MCF 10A (cell line): ENCODE results near the gene MRPL38. TPM values are rescaled to one million over a fixed set of nuclear protein-coding genes. Genes with fewer than 3 reads are reported as not detected.
A peak's percentile ranks its signal among the peaks of the same experiment; 100 is the strongest.

Source experiments
- BruUV-seq: library from RNA; stranded (reverse); fragments of 400-500 nt; replicated peaks from 2 replicates; lab custom pipeline; 2021; lab: Mats Ljungman, UMichigan
- CTCF ChIA-PET: fragments of 300-600 bp; sonication (Branson Sonifier 250); formaldehyde crosslinking; extraction: SDS; loops from one replicate; lab custom pipeline; 2021; ENCODE audit warnings: antibody characterized with exemption, inconsistent platforms; lab: Yijun Ruan, JAX
- POLR2A ChIA-PET: fragments of 300-600, 350-650 bp; sonication (Branson Sonifier 250); formaldehyde crosslinking; extraction: SDS; loops from one replicate; lab custom pipeline; 2020; ENCODE audit warnings: antibody characterized with exemption, inconsistent platforms; lab: Yijun Ruan, JAX
- DNase-seq: peaks from one replicate; pipeline ENCODE4 v3.0.0-alpha.2; 2018; ENCODE audit not compliant: unreplicated experiment
- H3K27ac Mint-ChIP-seq: one replicate; pipeline ENCODE4 v1.8.0; 2022; ENCODE audit warnings: mild to moderate bottlenecking, low read depth, mixed read lengths; ENCODE audit not compliant: unreplicated experiment
- H3K27me3 Mint-ChIP-seq: one replicate; pipeline ENCODE4 v1.8.0; 2022; ENCODE audit warnings: mixed read lengths; ENCODE audit not compliant: insufficient read depth, unreplicated experiment
- H3K36me3 Mint-ChIP-seq: one replicate; pipeline ENCODE4 v1.8.0; 2022; ENCODE audit warnings: mild to moderate bottlenecking, moderate library complexity, mixed read lengths; ENCODE audit not compliant: insufficient read depth, unreplicated experiment
- H3K4me1 Mint-ChIP-seq: one replicate; pipeline ENCODE4 v1.8.0; 2022; ENCODE audit warnings: mixed read lengths; ENCODE audit not compliant: insufficient read depth, unreplicated experiment
- H3K4me3 Mint-ChIP-seq: one replicate; pipeline ENCODE4 v1.8.0; 2022; ENCODE audit warnings: mild to moderate bottlenecking, moderate library complexity, mixed read lengths; ENCODE audit not compliant: unreplicated experiment
- H3K9me3 Mint-ChIP-seq: one replicate; pipeline ENCODE4 v1.8.0; 2022; ENCODE audit warnings: mixed read lengths; ENCODE audit not compliant: unreplicated experiment
- CTCF ChIP-seq: fragments of 200-600 bp; IDR thresholded peaks from one replicate; pipeline ENCODE4 v1.8.0; 2022; ENCODE audit warnings: antibody characterized with exemption, mild to moderate bottlenecking; ENCODE audit not compliant: unreplicated experiment
- intact Hi-C: fragments of 100-400 bp; cut with micrococcal nuclease; formaldehyde crosslinking; loops from 2 replicates; pipeline ENCODE4 v1.14.1; 2022
- total RNA-seq: library from RNA; stranded (reverse); gene quantifications from 2 replicates; pipeline ENCODE4 v1.2.3, GENCODE V29; 2022

Gene MRPL38
- total RNA-seq, 1 experiment from 2014 or later = 111 TPM

DNA sequence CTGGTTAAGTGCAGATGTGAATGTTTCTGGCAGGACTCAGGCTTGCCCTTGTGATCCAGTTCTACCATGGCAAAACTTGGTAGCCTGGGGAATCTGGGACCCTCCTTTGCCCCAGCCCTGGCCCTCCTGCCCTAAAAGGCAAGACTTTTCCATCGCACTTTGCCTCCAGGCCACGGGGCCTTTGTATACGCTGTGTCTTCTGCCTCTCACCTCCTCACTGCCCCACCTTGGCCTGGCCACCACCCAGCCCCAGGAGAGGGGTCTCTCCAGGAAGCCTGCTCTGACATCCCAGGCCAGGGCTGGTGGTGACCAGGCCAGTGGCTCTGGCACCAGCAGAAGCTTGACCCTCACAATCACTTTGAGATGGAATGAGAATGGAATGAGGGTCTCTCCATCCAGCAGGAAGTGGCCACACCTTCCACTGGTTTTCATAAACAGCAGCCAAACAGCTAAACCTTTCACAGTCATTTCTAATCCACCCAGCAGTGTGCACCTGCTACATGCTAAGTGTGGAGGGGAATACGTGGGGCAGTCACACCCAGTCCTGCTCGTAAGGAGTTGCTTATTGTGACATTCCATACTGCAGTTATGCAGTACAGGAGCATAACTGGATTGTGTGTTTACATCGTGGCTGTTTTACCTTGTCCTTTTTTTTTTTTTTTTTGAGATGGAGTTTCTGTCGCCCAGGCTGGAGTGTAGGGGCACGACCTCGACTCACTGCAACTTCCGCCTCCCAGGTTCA is 1.6 kb upstream of the MRPL38 start:
- peak overlapping the region; percentile 21 for H3K4me3 Mint-ChIP-seq
- ChIA-PET CTCF (interaction anchor here (0.6 to 2.3 kb wide), 14 partner anchors 16 to 309 kb away, joined by 3 to 14 read pairs (median 4); partner anchors contain the start of genes ACOX1, CDK3, RECQL5 and SAP30BP), POLR2A (interaction anchor here (0.5 to 4.6 kb wide), 18 partner anchors 10 to 358 kb away, joined by 3 to 34 read pairs (median 5); partner anchors contain the start of genes FBF1, GALK1, SRP68 and TRIM47)
- H3K36me3 Mint-ChIP-seq = peaks cover 8% of the 10 kb centered on the region
- no peak overlapping the region for H3K27ac Mint-ChIP-seq
- H3K4me1 Mint-ChIP-seq = peaks cover 22% of the 10 kb centered on the region
- TF ChIP-seq CTCF = no peak
- no peak for DNase-seq
- BruUV-seq = no TSS peak
- intact Hi-C loops = loop anchor here (5.0 kb wide), 1 partner anchor 276 kb away; no protein-coding TSS in a partner anchor
- no peaks in the 10 kb centered on the region for H3K27me3 Mint-ChIP-seq
- H3K9me3 Mint-ChIP-seq = no peaks in the 10 kb centered on the region

GRCh38 chr17:75902406-75902805 is 2.3 kb downstream of the MRPL38 start:
- intact Hi-C loops = no loop called here
- CTCF ChIA-PET = interaction anchor here (0.6 kb wide), 1 partner anchor 112 kb away, joined by 4 read pairs; no protein-coding TSS in a partner anchor
- no TSS peak for BruUV-seq

GRCh38 chr17:75901727-75902126 is 3.0 kb downstream of the MRPL38 start:
- H3K36me3 Mint-ChIP-seq = peaks cover 31% of the 10 kb centered on the region
- H3K27me3 Mint-ChIP-seq = no peaks in the 10 kb centered on the region
- H3K4me3 Mint-ChIP-seq = no peak overlapping the region
- H3K27ac Mint-ChIP-seq = no peak overlapping the region
- intact Hi-C loops = no loop called here
- H3K4me1 Mint-ChIP-seq = no peaks in the 10 kb centered on the region
- no peak for DNase-seq
- CTCF ChIA-PET = no interaction called here
- POLR2A ChIA-PET = interaction anchor here (4.6 kb wide), 1 partner anchor 25 kb away, joined by 34 read pairs; the partner anchor contains the start of gene TRIM47
- no peak for TF ChIP-seq CTCF
- no TSS peak for BruUV-seq
- H3K9me3 Mint-ChIP-seq = no peaks in the 10 kb centered on the region

More at GRCh38 chr17:75902406-75902805, 2.3 kb downstream of the MRPL38 start:
- POLR2A ChIA-PET = interaction anchor here (1.5 to 4.6 kb wide), 2 partner anchors 25 to 122 kb away, joined by 4 to 34 read pairs; partner anchors contain the start of gene TRIM47
- Mint-ChIP-seq H3K36me3 (peaks cover 31% of the 10 kb centered on the region), H3K27ac (no peak overlapping the region), H3K9me3 (no peaks in the 10 kb centered on the region), H3K27me3 (no peaks in the 10 kb centered on the region), H3K4me1 (no peaks in the 10 kb centered on the region), H3K4me3 (no peak overlapping the region)
- no peak for TF ChIP-seq CTCF
- DNase-seq = no peak
